ENCODE results near the gene TOM1L2.

Gene TOM1L2

GRCh38 chr17:17900615-17901520 lies 71.3 kb downstream of the TOM1L2 start:
- FAIRE-seq (no peak), DNase-seq (ENCODE audit: insufficient read length, low spot score) (no peak)
- no peak for TF ChIP-seq PAX5 (IDR thresholded peaks at IDR 0.05; ENCODE audit: insufficient read depth, low read length, severe bottlenecking)
- no peak for TF ChIP-seq POLR2AphosphoS5 (IDR thresholded peaks at IDR 0.05; ENCODE audit: low read depth, low read length)
- TF ChIP-seq SPI1 (IDR thresholded peaks at IDR 0.05; ENCODE audit: low read depth, low read length), result no peak
- no peak for TF ChIP-seq POLR2A (IDR thresholded peaks at IDR 0.05; ENCODE audit: low read depth, low read length)
- TF ChIP-seq POU2F2 (IDR thresholded peaks at IDR 0.05; ENCODE audit: low read depth, low read length), result no peak
- no peak for TF ChIP-seq TAF1 (IDR thresholded peaks at IDR 0.05; ENCODE audit: low read depth, low read length)

GRCh38 chr17:17899486-17899885 lies 72.7 kb downstream of the TOM1L2 start:
- DNase-seq (ENCODE audit: insufficient read length, low spot score) (no peak), FAIRE-seq (no peak)
- TF ChIP-seq TAF1 (IDR thresholded peaks at IDR 0.05; ENCODE audit: low read depth, low read length) (no peak), PAX5 (IDR thresholded peaks at IDR 0.05; ENCODE audit: insufficient read depth, low read length, severe bottlenecking) (no peak), POU2F2 (IDR thresholded peaks at IDR 0.05; ENCODE audit: low read depth, low read length) (no peak)

- TF ChIP-seq POLR2AphosphoS5 (IDR thresholded peaks at IDR 0.05; ENCODE audit: low read depth, low read length), result no peak
- TF ChIP-seq SPI1 (IDR thresholded peaks at IDR 0.05; ENCODE audit: low read depth, low read length), result no peak
- TF ChIP-seq POLR2A (IDR thresholded peaks at IDR 0.05; ENCODE audit: low read depth, low read length), result no peak
- no peak for TF ChIP-seq POU2F2 (IDR thresholded peaks at IDR 0.05; ENCODE audit: low read depth, low read length)
- TF ChIP-seq PAX5 (IDR thresholded peaks at IDR 0.05; ENCODE audit: insufficient read depth, low read length, severe bottlenecking), result no peak
- no peak for TF ChIP-seq TAF1 (IDR thresholded peaks at IDR 0.05; ENCODE audit: low read depth, low read length)
- DNase-seq (ENCODE audit: insufficient read length, low spot score) (no peak), FAIRE-seq (no peak)
These were observed 73.5 kb downstream of the TOM1L2 start for GRCh38 chr17:17898673-17899072.

- peak; percentile 55 for FAIRE-seq
These were observed 74.8 kb downstream of the TOM1L2 start for GRCh38 chr17:17897442-17897841.

GRCh38 chr17:17896746-17897145 lies 75.5 kb downstream of the TOM1L2 start:
- FAIRE-seq (no peak), DNase-seq (ENCODE audit: insufficient read length, low spot score) (no peak)
- TF ChIP-seq POLR2A (IDR thresholded peaks at IDR 0.05; ENCODE audit: low read depth, low read length) (no peak), POLR2AphosphoS5 (IDR thresholded peaks at IDR 0.05; ENCODE audit: low read depth, low read length) (no peak), PAX5 (IDR thresholded peaks at IDR 0.05; ENCODE audit: insufficient read depth, low read length, severe bottlenecking) (no peak)

More at GRCh38 chr17:17897442-17897841, 74.8 kb downstream of the TOM1L2 start:
- TF ChIP-seq POLR2A (IDR thresholded peaks at IDR 0.05; ENCODE audit: low read depth, low read length) (no peak), PAX5 (IDR thresholded peaks at IDR 0.05; ENCODE audit: insufficient read depth, low read length, severe bottlenecking) (no peak), POU2F2 (IDR thresholded peaks at IDR 0.05; ENCODE audit: low read depth, low read length) (no peak), TAF1 (IDR thresholded peaks at IDR 0.05; ENCODE audit: low read depth, low read length) (no peak), POLR2AphosphoS5 (IDR thresholded peaks at IDR 0.05; ENCODE audit: low read depth, low read length) (no peak), SPI1 (IDR thresholded peaks at IDR 0.05; ENCODE audit: low read depth, low read length) (no peak)
- DNase-seq (ENCODE audit: insufficient read length, low spot score), result peak; percentile 25

- TF ChIP-seq TAF1 (IDR thresholded peaks at IDR 0.05; ENCODE audit: low read depth, low read length), result no peak
- TF ChIP-seq POLR2A (IDR thresholded peaks at IDR 0.05; ENCODE audit: low read depth, low read length), result no peak
- no peak for TF ChIP-seq PAX5 (IDR thresholded peaks at IDR 0.05; ENCODE audit: insufficient read depth, low read length, severe bottlenecking)
- no peak for TF ChIP-seq POLR2AphosphoS5 (IDR thresholded peaks at IDR 0.05; ENCODE audit: low read depth, low read length)
- TF ChIP-seq SPI1 (IDR thresholded peaks at IDR 0.05; ENCODE audit: low read depth, low read length), result no peak
- no peak for TF ChIP-seq POU2F2 (IDR thresholded peaks at IDR 0.05; ENCODE audit: low read depth, low read length)
- FAIRE-seq (no peak), DNase-seq (ENCODE audit: insufficient read length, low spot score) (no peak)
These were observed 78.2 kb downstream of the TOM1L2 start for GRCh38 chr17:17893801-17894644.

- FAIRE-seq (no peak), DNase-seq (ENCODE audit: insufficient read length, low spot score) (no peak)
- TF ChIP-seq SPI1 (IDR thresholded peaks at IDR 0.05; ENCODE audit: low read depth, low read length) (no peak), TAF1 (IDR thresholded peaks at IDR 0.05; ENCODE audit: low read depth, low read length) (no peak), POU2F2 (IDR thresholded peaks at IDR 0.05; ENCODE audit: low read depth, low read length) (no peak), POLR2AphosphoS5 (IDR thresholded peaks at IDR 0.05; ENCODE audit: low read depth, low read length) (no peak), PAX5 (IDR thresholded peaks at IDR 0.05; ENCODE audit: insufficient read depth, low read length, severe bottlenecking) (no peak), POLR2A (IDR thresholded peaks at IDR 0.05; ENCODE audit: low read depth, low read length) (no peak)
These were observed 79.5 kb downstream of the TOM1L2 start for GRCh38 chr17:17892731-17893130.

GRCh38 chr17:17892009-17892408 lies 80.2 kb downstream of the TOM1L2 start:
- DNase-seq (ENCODE audit: insufficient read length, low spot score) (no peak), FAIRE-seq (no peak)
- TF ChIP-seq POU2F2 (IDR thresholded peaks at IDR 0.05; ENCODE audit: low read depth, low read length) (no peak), SPI1 (IDR thresholded peaks at IDR 0.05; ENCODE audit: low read depth, low read length) (peak; percentile 30; the same call in 1 of the 2 replicates)

All from GM12891 (cell line).